Small intestine (tissue), 7 donors: ENCODE results near the gene ARHGAP40. TPM values are rescaled to one million over a fixed set of nuclear protein-coding genes. Genes with fewer than 3 reads are reported as not detected.

Source experiments
- DNase-seq, 2 donors: peaks; one replicate each; pipeline versions ENCODE4 v3.0.0 to v3.0.0-alpha.2; 2013
- FAIRE-seq: peaks from 2 replicates; lab custom pipeline; 2012; peaks lifted over from hg19 to GRCh38; lab: Jason Lieb, UNC
- H3K27ac ChIP-seq, 3 donors: one replicate each; pipeline ENCODE4 v1.5.1; 2013; ENCODE audit warnings: low read length in 2 of 3, mild to moderate bottlenecking in 2 of 3, control low read depth in 1 of 3, inconsistent platforms in 1 of 3, low read depth in 1 of 3, moderate library complexity in 1 of 3
- H3K27me3 ChIP-seq, 3 donors: one replicate each; pipeline ENCODE4 v1.6.1; 2013; ENCODE audit warnings: low read length in 3 of 3, inconsistent platforms in 1 of 3; ENCODE audit not compliant: control insufficient read depth in 3 of 3, insufficient read depth in 3 of 3
- H3K36me3 ChIP-seq, 3 donors: one replicate each; pipeline ENCODE4 v1.6.1; 2013; ENCODE audit warnings: low read length in 3 of 3, inconsistent platforms in 1 of 3, low read depth in 1 of 3, mild to moderate bottlenecking in 1 of 3, moderate library complexity in 1 of 3; ENCODE audit not compliant: control insufficient read depth in 3 of 3, insufficient read depth in 2 of 3
- H3K4me1 ChIP-seq, 3 donors: one replicate each; pipeline ENCODE4 v1.6.1; 2013; ENCODE audit warnings: low read length in 2 of 3, inconsistent platforms in 1 of 3, low read depth in 1 of 3, mild to moderate bottlenecking in 1 of 3, moderate library complexity in 1 of 3; ENCODE audit not compliant: control insufficient read depth in 3 of 3, insufficient read depth in 2 of 3
- H3K4me3 ChIP-seq, 3 donors: one replicate each; pipeline ENCODE4 v1.5.1; 2013; ENCODE audit warnings: low read length in 3 of 3, control low read depth in 1 of 3, inconsistent platforms in 1 of 3, low read depth in 1 of 3, mild to moderate bottlenecking in 1 of 3, moderate library complexity in 1 of 3
- H3K9me3 ChIP-seq, 2 donors: one replicate each; pipeline ENCODE4 v1.6.1; 2013; ENCODE audit warnings: low read depth in 1 of 2, low read length in 1 of 2; ENCODE audit not compliant: control insufficient read depth in 2 of 2, insufficient read depth in 1 of 2
- WGBS, 3 donors: extraction: QIAGEN DNeasy Blood & Tissue Kit; methylation state at CpG; one replicate each; pipeline ENCODE4 v1.1.7; 2013; 5-methylcytosine and 5-hydroxymethylcytosine counted together
- polyA plus RNA-seq, 4 donors: library from polyadenylated mRNA; stranded (reverse) in 3 of 4; unstranded in 1 of 4; fragments of 200-250 nt in 3 of 4; fragments of 120-200 nt in 1 of 4; gene quantifications; one replicate each; pipeline versions ENCODE4 v1.2.1 to v1.2.3, GENCODE V29; 2013
- donor health status: healthy with polysubstance abuse.
- donor health status: control.
- donor health status: control.
- donor health status: Bipolar disorder and iron deficiency.
- donor health status: healthy.

ARHGAP40 gene
- polyA plus RNA-seq, 4 donors = 0.01 to 0.06 TPM; not detected in 2

GRCh38 chr20:38674765-38675133 lies 73.1 kb downstream of the ARHGAP40 start:
- WGBS, 3 donors = 26 to 44% (median 33%) methylated on average over 13 of the region's 13 CpGs
- no peaks in the 10 kb centered on the region for H3K36me3 ChIP-seq
- H3K27me3 ChIP-seq = peaks cover 0 to 38% (median 8%) of the 10 kb centered on the region in 3 donors
- peaks cover 0 to 6% (median 0%) of the 10 kb centered on the region in 3 donors for H3K4me1 ChIP-seq
- H3K4me3 ChIP-seq = no peak overlapping the region
- no peak overlapping the region for H3K27ac ChIP-seq
- DNase-seq = no peak
- H3K9me3 ChIP-seq = no peaks in the 10 kb centered on the region
- FAIRE-seq = no peak

DNA sequence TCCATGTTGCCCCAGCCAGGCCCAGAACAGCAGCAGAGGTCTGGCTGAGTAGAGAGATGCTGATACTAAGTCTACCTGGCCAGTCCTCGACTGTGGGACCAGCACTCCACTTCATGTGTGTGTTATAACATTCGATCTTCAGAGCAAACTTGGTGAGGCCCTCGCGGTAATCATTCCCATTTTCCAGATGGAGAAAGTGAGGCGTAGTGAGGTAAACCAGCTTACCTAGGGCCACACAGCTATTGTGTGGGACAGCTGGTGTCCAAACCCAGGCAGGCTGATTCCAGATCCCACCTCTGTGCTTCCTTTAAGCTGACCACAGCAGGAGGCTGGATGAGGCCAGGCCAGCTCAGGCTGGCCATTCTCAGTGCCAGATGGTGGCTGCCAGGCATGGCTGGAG lies 75.0 kb downstream of the ARHGAP40 start:
- no peak for DNase-seq
- Histone ChIP-seq H3K27ac (no peak overlapping the region), H3K4me3 (no peak overlapping the region), H3K9me3 (no peaks in the 10 kb centered on the region), H3K4me1 (peaks cover 0 to 6% (median 0%) of the 10 kb centered on the region in 3 donors), H3K36me3 (no peaks in the 10 kb centered on the region), H3K27me3 (peaks cover 3 to 31% (median 8%) of the 10 kb centered on the region in 3 donors)
- 79 to 82% (median 80%) methylated on average over 5 of the region's 5 CpGs for WGBS, 3 donors
- FAIRE-seq = no peak

DNA sequence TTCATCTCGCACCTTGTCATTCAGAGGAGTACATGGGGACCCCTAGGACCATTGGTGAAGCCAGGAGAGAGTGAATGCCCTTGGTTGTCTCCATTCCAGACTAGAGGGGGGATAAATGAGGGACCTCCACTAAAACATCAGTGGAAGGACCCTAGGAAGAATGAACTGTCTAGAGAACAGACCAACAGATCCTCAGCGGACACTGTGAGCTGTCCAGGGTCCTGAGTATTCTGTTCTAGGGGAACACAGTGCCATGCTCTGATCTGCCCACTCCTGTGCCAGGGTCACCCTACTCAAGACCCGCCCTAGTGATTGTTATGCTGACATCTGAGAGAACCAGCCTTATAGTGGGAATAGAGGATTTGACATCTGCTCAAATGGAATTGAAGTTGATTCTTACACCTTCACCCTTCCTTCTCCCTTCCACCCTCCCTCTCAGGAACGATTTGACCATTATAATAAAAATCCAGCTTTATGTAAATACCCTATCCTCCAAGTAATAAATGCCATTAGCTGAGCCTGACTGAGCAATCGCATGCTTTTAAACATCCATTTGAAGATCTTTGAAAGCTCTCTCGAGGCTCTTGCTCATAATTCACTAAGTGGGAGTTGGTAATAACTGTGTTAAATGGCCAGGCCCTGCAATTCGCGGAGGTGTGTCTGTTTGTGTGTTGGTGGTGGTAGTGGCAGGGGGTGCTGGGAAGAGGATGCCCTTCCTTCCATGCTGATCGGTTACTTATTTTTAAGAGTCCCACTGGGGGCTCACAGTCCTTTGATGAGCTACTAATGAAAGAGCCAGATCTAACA lies 79.1 kb downstream of the ARHGAP40 start:
- no peaks in the 10 kb centered on the region for H3K9me3 ChIP-seq
- DNase-seq (peak; percentile 1 to 55), FAIRE-seq (no peak)
- 40 to 43% (median 42%) methylated on average over 9 of the region's 9 CpGs for WGBS, 3 donors
- peaks cover 0 to 3% (median 0%) of the 10 kb centered on the region in 3 donors for H3K27me3 ChIP-seq
- no peak overlapping the region for H3K27ac ChIP-seq
- H3K4me1 ChIP-seq = no peaks in the 10 kb centered on the region
- no peak overlapping the region for H3K4me3 ChIP-seq
- H3K36me3 ChIP-seq = no peaks in the 10 kb centered on the region

DNA sequence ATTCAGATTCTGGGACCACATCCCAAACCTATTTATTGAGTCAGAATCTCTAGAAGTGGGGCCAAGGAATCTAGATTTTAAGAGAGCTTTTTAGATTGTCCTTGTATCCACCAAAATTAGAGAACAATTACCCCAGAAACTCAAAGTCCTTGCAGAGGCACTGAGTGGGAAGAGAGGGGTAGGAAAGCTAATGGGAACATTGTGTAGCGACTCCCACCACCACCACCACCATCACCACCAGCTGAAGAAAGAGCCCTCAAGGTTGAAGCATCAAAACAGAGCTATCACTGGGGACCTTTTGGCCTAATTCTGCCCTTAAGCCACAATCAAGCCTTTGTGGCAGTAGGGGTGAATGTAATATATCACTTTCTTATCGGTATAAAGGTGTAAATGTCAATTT lies 83.7 kb downstream of the ARHGAP40 start:
- Histone ChIP-seq H3K9me3 (no peaks in the 10 kb centered on the region), H3K36me3 (no peaks in the 10 kb centered on the region), H3K27me3 (peaks cover 0 to 3% (median 2%) of the 10 kb centered on the region in 3 donors), H3K4me3 (no peak overlapping the region), H3K4me1 (no peaks in the 10 kb centered on the region), H3K27ac (no peak overlapping the region)
- WGBS, 3 donors = 45 to 62% (median 54%) methylated on average over 2 of the region's 2 CpGs
- no peak for FAIRE-seq
- no peak for DNase-seq

DNA sequence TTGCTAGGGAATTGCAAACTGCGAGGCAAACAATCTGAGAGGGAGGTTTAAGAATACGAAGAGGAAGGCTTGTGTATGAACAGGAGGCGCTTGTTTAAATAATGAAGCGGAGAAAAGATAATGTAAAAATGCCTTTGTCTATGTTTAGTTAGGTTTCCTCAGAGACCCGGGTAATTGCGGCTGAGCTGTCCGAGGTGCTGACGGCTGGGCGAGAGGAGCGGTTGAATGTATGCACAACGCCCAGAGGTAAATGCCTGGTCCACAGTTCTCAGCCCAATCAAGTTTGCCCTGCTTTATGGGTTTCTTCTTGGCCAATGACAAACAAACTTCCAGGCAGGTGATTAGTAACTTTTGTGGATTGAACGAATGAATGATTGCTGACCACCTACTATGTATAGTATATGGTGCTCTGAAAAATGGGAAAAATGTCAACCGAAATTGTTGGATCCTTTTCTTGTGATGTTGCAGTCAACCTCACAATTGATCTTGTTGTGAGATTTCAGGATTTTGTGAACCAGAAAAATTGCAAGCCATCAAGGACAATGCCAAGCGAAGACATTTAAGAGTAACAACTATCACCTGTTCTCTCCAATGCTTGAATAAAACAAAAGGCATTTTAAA lies 84.4 kb downstream of the ARHGAP40 start:
- Histone ChIP-seq H3K27me3 (peaks cover 0 to 3% (median 2%) of the 10 kb centered on the region in 3 donors), H3K9me3 (no peaks in the 10 kb centered on the region), H3K36me3 (no peaks in the 10 kb centered on the region), H3K27ac (no peak overlapping the region), H3K4me1 (no peaks in the 10 kb centered on the region), H3K4me3 (no peak overlapping the region)
- peak; percentile 9 to 67 for DNase-seq
- no peak for FAIRE-seq
- 11 to 15% (median 13%) methylated on average over 14 of the region's 14 CpGs for WGBS, 3 donors

DNA sequence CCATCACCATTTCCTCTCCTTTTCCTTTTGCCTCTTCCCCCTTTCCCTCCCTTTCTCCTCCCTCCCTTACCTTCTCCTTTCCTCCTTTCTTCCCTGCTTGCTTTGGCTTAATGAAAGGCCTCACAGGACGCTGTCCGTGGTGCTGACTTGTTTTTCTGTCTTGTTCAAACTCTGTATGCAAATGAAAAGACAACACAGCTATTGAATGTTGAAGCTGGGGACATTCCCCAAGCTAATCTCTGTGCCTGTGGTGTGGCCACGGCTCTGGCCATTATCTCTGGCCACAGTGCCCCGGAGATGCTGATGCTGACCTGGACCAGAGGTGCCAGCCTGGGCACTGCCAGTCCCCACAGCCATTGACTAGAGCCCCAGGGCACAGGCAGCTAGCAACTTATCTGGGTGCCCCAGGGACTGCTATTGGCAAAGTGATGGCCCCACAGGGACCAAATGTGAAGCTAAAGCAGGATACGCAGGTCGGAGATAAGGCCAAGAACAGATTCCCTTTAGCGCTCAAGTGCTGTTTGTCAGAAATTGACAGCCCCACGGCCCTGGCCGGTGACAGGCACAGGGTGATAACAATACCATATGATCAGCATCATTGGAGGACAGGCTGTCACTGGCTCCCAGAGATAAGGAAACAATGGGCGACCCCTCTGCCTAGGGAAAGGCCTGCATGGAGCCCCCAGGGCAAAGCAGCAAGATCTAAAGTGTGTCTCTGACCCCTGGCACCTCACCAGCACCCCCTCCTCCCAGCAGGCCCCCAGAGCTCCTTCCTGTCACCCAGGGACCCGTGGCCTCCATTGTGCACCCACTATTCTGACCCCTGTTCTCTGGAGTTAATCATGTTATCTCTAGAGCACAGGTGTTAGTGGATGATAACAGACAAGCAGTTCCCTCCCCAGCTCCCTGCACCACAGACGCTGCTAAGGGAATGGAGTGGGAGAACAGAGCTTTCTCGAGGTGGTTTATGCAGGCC lies 91.1 kb downstream of the ARHGAP40 start:
- H3K4me1 ChIP-seq = no peaks in the 10 kb centered on the region
- H3K27ac ChIP-seq = no peak overlapping the region
- H3K27me3 ChIP-seq = peaks cover 0 to 2% (median 0%) of the 10 kb centered on the region in 3 donors
- H3K9me3 ChIP-seq = no peaks in the 10 kb centered on the region
- FAIRE-seq = no peak
- DNase-seq = peak; percentile 25 to 72
- H3K36me3 ChIP-seq = no peaks in the 10 kb centered on the region
- WGBS, 3 donors = 14 to 25% (median 18%) methylated on average over 13 of the region's 13 CpGs
- no peak overlapping the region for H3K4me3 ChIP-seq

DNA sequence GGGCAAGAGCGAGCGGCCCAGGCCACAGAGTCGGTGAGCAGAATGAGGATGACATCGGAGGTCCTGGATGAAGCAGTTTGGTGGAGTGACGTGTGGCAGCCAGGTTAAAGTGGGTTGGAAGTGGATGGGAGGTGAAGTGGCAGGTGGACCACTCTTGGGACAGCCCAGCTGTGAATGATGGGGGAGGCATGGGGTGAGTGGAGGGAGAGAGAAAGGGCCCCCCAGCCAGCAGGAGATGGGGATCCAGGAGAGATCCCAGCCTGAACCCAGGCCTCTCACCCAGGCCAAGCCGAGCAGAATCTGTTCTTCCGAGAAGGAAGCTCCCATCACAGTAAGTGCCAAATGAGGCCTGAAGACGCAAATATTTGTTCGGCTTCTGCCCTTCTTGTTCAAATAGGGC lies 95.7 kb downstream of the ARHGAP40 start:
- Histone ChIP-seq H3K4me3 (no peak overlapping the region), H3K9me3 (no peaks in the 10 kb centered on the region), H3K27me3 (peaks cover 0 to 3% (median 0%) of the 10 kb centered on the region in 3 donors), H3K27ac (no peak overlapping the region), H3K36me3 (no peaks in the 10 kb centered on the region), H3K4me1 (no peaks in the 10 kb centered on the region)
- WGBS, 3 donors = 57 to 77% (median 76%) methylated on average over 9 of the region's 9 CpGs
- DNase-seq (no peak), FAIRE-seq (no peak)

GRCh38 chr20:38698541-38698940 lies 96.9 kb downstream of the ARHGAP40 start:
- Histone ChIP-seq H3K4me3 (no peak overlapping the region), H3K4me1 (no peaks in the 10 kb centered on the region), H3K27ac (no peak overlapping the region), H3K27me3 (peaks cover 0 to 9% (median 0%) of the 10 kb centered on the region in 3 donors), H3K36me3 (no peaks in the 10 kb centered on the region), H3K9me3 (no peaks in the 10 kb centered on the region)
- FAIRE-seq = no peak
- 80 to 85% (median 81%) methylated on average over 15 of the region's 15 CpGs for WGBS, 3 donors
- DNase-seq = no peak
